Suprapubic skin (tissue), 4 donors: ENCODE data around the gene HEYL.

Experiments
- EP300 ChIP-seq: sonication (generic); formaldehyde crosslinking; IDR thresholded peaks from one replicate; pipeline ENCODE4 v1.6.1; 2017; ENCODE audit warnings: antibody characterized with exemption
- POLR2AphosphoS5 ChIP-seq, 3 donors: sonication (generic); formaldehyde crosslinking; IDR thresholded peaks; one replicate each; pipeline ENCODE4 v1.6.1; 2017; ENCODE audit warnings: antibody characterized with exemption in 3 of 3
- TF ChIP-seq, protein P1 (sequence below), 2 donors: fragments of 200-600 bp in 1 of 2; fragments of 450-650 bp in 1 of 2; sonication (generic) in 1 of 2; IDR thresholded peaks; one replicate each; pipeline ENCODE4 v1.5.1; 2016 to 2019; ENCODE audit warnings: antibody characterized with exemption in 2 of 2, mild to moderate bottlenecking in 1 of 2, moderate library complexity in 1 of 2

DNA sequence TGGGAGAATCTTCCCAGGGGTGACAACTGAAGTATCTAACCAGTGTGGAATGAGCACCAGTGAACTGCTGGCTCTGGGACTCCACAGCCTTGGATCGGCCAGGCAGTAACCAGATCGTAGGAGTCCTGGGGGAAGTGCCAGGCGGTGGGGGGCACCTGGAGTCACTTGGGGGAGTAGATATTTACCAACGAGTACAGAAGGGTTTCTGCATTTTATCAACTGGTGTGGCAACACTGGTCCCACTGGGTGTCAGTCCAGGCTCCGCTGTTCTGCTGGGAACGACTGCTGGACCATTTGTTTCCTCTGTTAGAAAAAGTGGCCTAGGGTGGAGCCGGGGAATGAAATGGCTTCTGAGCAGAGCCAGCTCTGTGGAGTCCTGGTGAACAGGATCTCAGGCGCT, 14.4 kb downstream of the HEYL start:
- TF ChIP-seq, protein P1, sequence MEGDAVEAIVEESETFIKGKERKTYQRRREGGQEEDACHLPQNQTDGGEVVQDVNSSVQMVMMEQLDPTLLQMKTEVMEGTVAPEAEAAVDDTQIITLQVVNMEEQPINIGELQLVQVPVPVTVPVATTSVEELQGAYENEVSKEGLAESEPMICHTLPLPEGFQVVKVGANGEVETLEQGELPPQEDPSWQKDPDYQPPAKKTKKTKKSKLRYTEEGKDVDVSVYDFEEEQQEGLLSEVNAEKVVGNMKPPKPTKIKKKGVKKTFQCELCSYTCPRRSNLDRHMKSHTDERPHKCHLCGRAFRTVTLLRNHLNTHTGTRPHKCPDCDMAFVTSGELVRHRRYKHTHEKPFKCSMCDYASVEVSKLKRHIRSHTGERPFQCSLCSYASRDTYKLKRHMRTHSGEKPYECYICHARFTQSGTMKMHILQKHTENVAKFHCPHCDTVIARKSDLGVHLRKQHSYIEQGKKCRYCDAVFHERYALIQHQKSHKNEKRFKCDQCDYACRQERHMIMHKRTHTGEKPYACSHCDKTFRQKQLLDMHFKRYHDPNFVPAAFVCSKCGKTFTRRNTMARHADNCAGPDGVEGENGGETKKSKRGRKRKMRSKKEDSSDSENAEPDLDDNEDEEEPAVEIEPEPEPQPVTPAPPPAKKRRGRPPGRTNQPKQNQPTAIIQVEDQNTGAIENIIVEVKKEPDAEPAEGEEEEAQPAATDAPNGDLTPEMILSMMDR (IDR thresholded peaks at IDR 0.05), result no peak
- TF ChIP-seq EP300 (no peak), POLR2AphosphoS5 (IDR thresholded peaks at IDR 0.05) (no peak)
